ENCODE data around the gene ZBED1. TPM values are rescaled to one million over a fixed set of nuclear protein-coding genes. Genes with fewer than 3 reads are reported as not detected.
A peak's percentile ranks its signal among the peaks of the same experiment; 100 is the strongest.
"Not testable (repeated sequence)": the region's sequence is repeated elsewhere in the genome, so short reads cannot be mapped to it uniquely, and the experiment has no call there.

ZBED1 gene
- polyA plus RNA-seq, 1 donor = 35.9 TPM

GRCh38 chrX:2477313-2477712, 23.5 kb downstream of the ZBED1 start:
- H3K36me3 ChIP-seq (ENCODE audit: control insufficient read depth, insufficient read depth, low read length); H3K4me1 ChIP-seq (ENCODE audit: control insufficient read depth, insufficient read depth, low read length); H3K4me3 ChIP-seq (ENCODE audit: low read length); H3K27me3 ChIP-seq (ENCODE audit: control insufficient read depth, insufficient read depth, low read length); H3K9me3 ChIP-seq (ENCODE audit: control insufficient read depth, low read depth, low read length): not testable (repeated sequence)
- WGBS (ENCODE audit: insufficient coverage, low lambda C conversion rate) = no CpG with 5 or more reads among the region's 11 CpGs
- DNase-seq = peak; percentile 79 to 93
- peak overlapping the region; percentile 70 for H3K27ac ChIP-seq (ENCODE audit: low read length)

GRCh38 chrX:2474963-2475726, 25.6 kb downstream of the ZBED1 start:
- no peak for DNase-seq
- H3K9me3 ChIP-seq (ENCODE audit: control insufficient read depth, low read depth, low read length) = no peaks in the 10 kb centered on the region
- peaks cover 7% of the 10 kb centered on the region for H3K36me3 ChIP-seq (ENCODE audit: control insufficient read depth, insufficient read depth, low read length)
- peaks cover 4% of the 10 kb centered on the region for H3K4me1 ChIP-seq (ENCODE audit: control insufficient read depth, insufficient read depth, low read length)
- no CpG with 5 or more reads among the region's 18 CpGs for WGBS (ENCODE audit: insufficient coverage, low lambda C conversion rate)
- H3K27ac ChIP-seq (ENCODE audit: low read length) = no peak overlapping the region
- no peaks in the 10 kb centered on the region for H3K27me3 ChIP-seq (ENCODE audit: control insufficient read depth, insufficient read depth, low read length)
- no peak overlapping the region for H3K4me3 ChIP-seq (ENCODE audit: low read length)

GRCh38 chrX:2474280-2474962, 26.4 kb downstream of the ZBED1 start:
- Histone ChIP-seq H3K9me3 (ENCODE audit: control insufficient read depth, low read depth, low read length) (no peaks in the 10 kb centered on the region), H3K27me3 (ENCODE audit: control insufficient read depth, insufficient read depth, low read length) (no peaks in the 10 kb centered on the region), H3K27ac (ENCODE audit: low read length) (no peak overlapping the region), H3K36me3 (ENCODE audit: control insufficient read depth, insufficient read depth, low read length) (peaks cover 4% of the 10 kb centered on the region), H3K4me1 (ENCODE audit: control insufficient read depth, insufficient read depth, low read length) (peaks cover 4% of the 10 kb centered on the region), H3K4me3 (ENCODE audit: low read length) (no peak overlapping the region)
- no CpG with 5 or more reads among the region's 20 CpGs for WGBS (ENCODE audit: insufficient coverage, low lambda C conversion rate)
- DNase-seq = no peak

GRCh38 chrX:2473064-2473463, 27.7 kb downstream of the ZBED1 start:
- not testable (repeated sequence) for H3K27me3 ChIP-seq (ENCODE audit: control insufficient read depth, insufficient read depth, low read length); H3K4me1 ChIP-seq (ENCODE audit: control insufficient read depth, insufficient read depth, low read length); H3K36me3 ChIP-seq (ENCODE audit: control insufficient read depth, insufficient read depth, low read length); H3K4me3 ChIP-seq (ENCODE audit: low read length); H3K9me3 ChIP-seq (ENCODE audit: control insufficient read depth, low read depth, low read length)
- peak overlapping the region; percentile 78 for H3K27ac ChIP-seq (ENCODE audit: low read length)
- WGBS (ENCODE audit: insufficient coverage, low lambda C conversion rate) = no CpG with 5 or more reads among the region's 15 CpGs
- DNase-seq = peak; percentile 73 to 90

GRCh38 chrX:2471641-2472040, 29.1 kb downstream of the ZBED1 start:
- Histone ChIP-seq H3K27ac (ENCODE audit: low read length) (no peak overlapping the region), H3K36me3 (ENCODE audit: control insufficient read depth, insufficient read depth, low read length) (no peaks in the 10 kb centered on the region), H3K4me3 (ENCODE audit: low read length) (no peak overlapping the region), H3K27me3 (ENCODE audit: control insufficient read depth, insufficient read depth, low read length) (no peaks in the 10 kb centered on the region), H3K4me1 (ENCODE audit: control insufficient read depth, insufficient read depth, low read length) (no peaks in the 10 kb centered on the region), H3K9me3 (ENCODE audit: control insufficient read depth, low read depth, low read length) (no peaks in the 10 kb centered on the region)
- no CpG with 5 or more reads among the region's 7 CpGs for WGBS (ENCODE audit: insufficient coverage, low lambda C conversion rate)
- DNase-seq = no peak

GRCh38 chrX:2471126-2471525, 29.6 kb downstream of the ZBED1 start:
- not testable (repeated sequence) for H3K36me3 ChIP-seq (ENCODE audit: control insufficient read depth, insufficient read depth, low read length); H3K27ac ChIP-seq (ENCODE audit: low read length); H3K4me3 ChIP-seq (ENCODE audit: low read length); H3K27me3 ChIP-seq (ENCODE audit: control insufficient read depth, insufficient read depth, low read length); H3K9me3 ChIP-seq (ENCODE audit: control insufficient read depth, low read depth, low read length); DNase-seq; H3K4me1 ChIP-seq (ENCODE audit: control insufficient read depth, insufficient read depth, low read length)
- no CpG with 5 or more reads among the region's 10 CpGs for WGBS (ENCODE audit: insufficient coverage, low lambda C conversion rate)

- not testable (repeated sequence) for H3K9me3 ChIP-seq (ENCODE audit: control insufficient read depth, low read depth, low read length); H3K4me3 ChIP-seq (ENCODE audit: low read length); H3K27ac ChIP-seq (ENCODE audit: low read length); H3K36me3 ChIP-seq (ENCODE audit: control insufficient read depth, insufficient read depth, low read length); H3K27me3 ChIP-seq (ENCODE audit: control insufficient read depth, insufficient read depth, low read length); H3K4me1 ChIP-seq (ENCODE audit: control insufficient read depth, insufficient read depth, low read length); DNase-seq
- no CpG with 5 or more reads among the region's 4 CpGs for WGBS (ENCODE audit: insufficient coverage, low lambda C conversion rate)
Observed at GRCh38 chrX:2469852-2470251, 30.9 kb downstream of the ZBED1 start.

GRCh38 chrX:2469196-2469685, 31.5 kb downstream of the ZBED1 start:
- H3K27ac ChIP-seq (ENCODE audit: low read length) = no peak overlapping the region
- no peak for DNase-seq
- H3K4me3 ChIP-seq (ENCODE audit: low read length) = no peak overlapping the region
- no peaks in the 10 kb centered on the region for H3K36me3 ChIP-seq (ENCODE audit: control insufficient read depth, insufficient read depth, low read length)
- H3K9me3 ChIP-seq (ENCODE audit: control insufficient read depth, low read depth, low read length) = no peaks in the 10 kb centered on the region
- WGBS (ENCODE audit: insufficient coverage, low lambda C conversion rate) = 90% methylated on average over 2 of the region's 22 CpGs
- no peaks in the 10 kb centered on the region for H3K27me3 ChIP-seq (ENCODE audit: control insufficient read depth, insufficient read depth, low read length)
- no peaks in the 10 kb centered on the region for H3K4me1 ChIP-seq (ENCODE audit: control insufficient read depth, insufficient read depth, low read length)

GRCh38 chrX:2468261-2469195, 32.2 kb downstream of the ZBED1 start:
- WGBS (ENCODE audit: insufficient coverage, low lambda C conversion rate) = no CpG with 5 or more reads among the region's 32 CpGs
- no peaks in the 10 kb centered on the region for H3K36me3 ChIP-seq (ENCODE audit: control insufficient read depth, insufficient read depth, low read length)

More at GRCh38 chrX:2468261-2469195, 32.2 kb downstream of the ZBED1 start:
- Histone ChIP-seq H3K4me1 (ENCODE audit: control insufficient read depth, insufficient read depth, low read length) (no peaks in the 10 kb centered on the region), H3K27me3 (ENCODE audit: control insufficient read depth, insufficient read depth, low read length) (no peaks in the 10 kb centered on the region), H3K27ac (ENCODE audit: low read length) (no peak overlapping the region), H3K4me3 (ENCODE audit: low read length) (no peak overlapping the region), H3K9me3 (ENCODE audit: control insufficient read depth, low read depth, low read length) (no peaks in the 10 kb centered on the region)
- no peak for DNase-seq
